Measurements from ENCODE around the gene C12orf50.
"Not testable (repeated sequence)": the region's sequence is repeated elsewhere in the genome, so short reads cannot be mapped to it uniquely, and the experiment has no call there.

Gene C12orf50

GRCh38 chr12:88029093-88029665, at the start of gene C12orf50:
TSS of gene C12orf50 (minus strand) at chr12:88029401. CDS start at chr12:88026962, 2,439 bp downstream.
- no peak for DNase-seq (ENCODE audit: low read depth)

- DNase-seq (ENCODE audit: low read depth) = peak; percentile 49
These were observed 38.1 kb upstream of the C12orf50 start for GRCh38 chr12:88067301-88067700.

- peak; percentile 32 for DNase-seq (ENCODE audit: low read depth)
These were observed 34.2 kb upstream of the C12orf50 start for GRCh38 chr12:88063375-88063774.

- no peak for DNase-seq (ENCODE audit: low read depth)
These were observed 33.3 kb upstream of the C12orf50 start for GRCh38 chr12:88062474-88062873.

GRCh38 chr12:88058719-88059077, 29.5 kb upstream of the C12orf50 start:
- DNase-seq (ENCODE audit: low read depth) = no peak

GRCh38 chr12:88057994-88058718, 29.0 kb upstream of the C12orf50 start:
- DNase-seq (ENCODE audit: low read depth) = peak; percentile 46

- no peak for DNase-seq (ENCODE audit: low read depth)
These were observed 27.4 kb upstream of the C12orf50 start for GRCh38 chr12:88056571-88056970.

- DNase-seq (ENCODE audit: low read depth) = peak; percentile 56
These were observed 23.5 kb upstream of the C12orf50 start for GRCh38 chr12:88052686-88053085.

GRCh38 chr12:88044035-88044434, 14.8 kb upstream of the C12orf50 start:
- no peak for DNase-seq (ENCODE audit: low read depth)

GRCh38 chr12:88037770-88038169, 8.6 kb upstream of the C12orf50 start:
- DNase-seq (ENCODE audit: low read depth) = no peak

- peak; percentile 65 for DNase-seq (ENCODE audit: low read depth)
These were observed 7.3 kb upstream of the C12orf50 start for GRCh38 chr12:88036353-88036965.

GRCh38 chr12:88035907-88036289, 6.7 kb upstream of the C12orf50 start:
- no peak for DNase-seq (ENCODE audit: low read depth)

GRCh38 chr12:88035271-88035906, 6.2 kb upstream of the C12orf50 start:
- peak; percentile 90 for DNase-seq (ENCODE audit: low read depth)

- not testable (repeated sequence) for DNase-seq (ENCODE audit: low read depth)
These were observed 2.0 kb upstream of the C12orf50 start for GRCh38 chr12:88031161-88031560.

GRCh38 chr12:88026196-88026595, 3.0 kb downstream of the C12orf50 start:
- DNase-seq (ENCODE audit: low read depth) = no peak

GRCh38 chr12:88017964-88018363, 11.2 kb downstream of the C12orf50 start:
- no peak for DNase-seq (ENCODE audit: low read depth)

GRCh38 chr12:88015825-88016224, 13.4 kb downstream of the C12orf50 start:
- DNase-seq (ENCODE audit: low read depth) = no peak

- no peak for DNase-seq (ENCODE audit: low read depth)
These were observed 17.4 kb downstream of the C12orf50 start for GRCh38 chr12:88011755-88012154.

GRCh38 chr12:88006351-88006750, 22.9 kb downstream of the C12orf50 start:
- DNase-seq (ENCODE audit: low read depth) = no peak

GRCh38 chr12:88001327-88001726, 27.9 kb downstream of the C12orf50 start:
- DNase-seq (ENCODE audit: low read depth) = no peak

- DNase-seq (ENCODE audit: low read depth) = peak; percentile 78
These were observed 33.5 kb downstream of the C12orf50 start for GRCh38 chr12:87995581-87996178.

GRCh38 chr12:87991483-87991882, 37.7 kb downstream of the C12orf50 start:
- no peak for DNase-seq (ENCODE audit: low read depth)

- no peak for DNase-seq (ENCODE audit: low read depth)
These were observed 40.7 kb downstream of the C12orf50 start for GRCh38 chr12:87988534-87988933.
